Glutamatergic neuron (in vitro differentiated cells): Measurements from ENCODE around the gene BCKDHA. TPM values are rescaled to one million over a fixed set of nuclear protein-coding genes. Genes with fewer than 3 reads are reported as not detected.

Experiments used
- DNase-seq: peaks from one replicate; pipeline ENCODE4 v3.0.0; 2022
- H3K27ac Mint-ChIP-seq: one replicate; pipeline ENCODE4 v1.8.0; 2020; ENCODE audit warnings: mild to moderate bottlenecking, mixed read lengths, inconsistent platforms; ENCODE audit not compliant: unreplicated experiment
- H3K27me3 Mint-ChIP-seq: one replicate; pipeline ENCODE4 v1.8.0; 2020; ENCODE audit warnings: mild to moderate bottlenecking, moderate library complexity, mixed read lengths, inconsistent platforms; ENCODE audit not compliant: unreplicated experiment
- H3K36me3 Mint-ChIP-seq: one replicate; pipeline ENCODE4 v1.8.0; 2020; ENCODE audit warnings: mild to moderate bottlenecking, mixed read lengths, inconsistent platforms; ENCODE audit not compliant: unreplicated experiment
- H3K4me1 Mint-ChIP-seq: one replicate; pipeline ENCODE4 v1.8.0; 2020; ENCODE audit warnings: mild to moderate bottlenecking, low read depth, mixed read lengths, inconsistent platforms; ENCODE audit not compliant: unreplicated experiment
- H3K4me3 Mint-ChIP-seq: one replicate; pipeline ENCODE4 v1.8.0; 2020; ENCODE audit warnings: mild to moderate bottlenecking, mixed read lengths, inconsistent platforms; ENCODE audit not compliant: unreplicated experiment
- H3K9me3 Mint-ChIP-seq: one replicate; pipeline ENCODE4 v1.8.0; 2020; ENCODE audit warnings: mild to moderate bottlenecking, moderate library complexity, mixed read lengths, inconsistent platforms; ENCODE audit not compliant: unreplicated experiment
- total RNA-seq: library from RNA; stranded (reverse); fragmentation: NEBNext Ultra II Directional; extraction: Animal tissue kit (Norgen Biotek cat#: 25700); gene quantifications from one replicate; pipeline ENCODE4 v1.2.1, GENCODE V29; 2021; ENCODE audit not compliant: unreplicated experiment
- TF ChIP-seq, protein P1 (sequence below): fragments of 200-600 bp; sonication (generic); IDR thresholded peaks from one replicate; pipeline ENCODE4 v1.5.0; 2021; ENCODE audit not compliant: partially characterized antibody, unreplicated experiment

The BCKDHA gene
- total RNA-seq, 1 donor from 2014 or later = 11.0 TPM

DNA sequence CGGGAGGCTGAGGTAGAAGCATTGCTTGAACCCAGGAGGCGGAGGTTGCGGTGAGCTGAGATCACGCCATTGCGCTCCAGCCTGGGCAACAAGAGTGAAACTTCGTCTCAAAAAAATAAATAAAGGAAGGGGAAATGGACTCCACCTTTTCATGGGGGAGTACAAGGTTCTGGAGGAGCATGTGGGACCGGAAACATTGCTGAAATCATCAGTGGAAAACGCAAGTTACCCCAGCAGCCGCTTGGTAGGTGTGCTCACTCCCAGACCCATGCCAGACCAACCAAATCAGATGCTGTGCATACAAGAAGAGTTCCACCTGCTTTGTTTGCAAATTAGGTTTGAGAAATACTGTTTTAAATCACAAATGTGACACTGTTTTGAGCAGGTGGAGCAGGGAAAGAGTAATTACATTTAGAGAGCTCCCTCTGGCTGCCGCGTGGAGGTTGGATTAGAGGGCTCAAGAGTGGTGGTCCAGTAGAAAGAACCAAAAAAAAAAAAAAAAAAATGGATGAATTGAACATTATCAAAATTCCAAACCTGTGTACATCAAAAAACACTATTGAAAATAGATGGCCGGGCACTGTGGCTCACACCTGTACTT is 50.2 kb downstream of the BCKDHA start:
- Mint-ChIP-seq H3K36me3 (no peaks in the 10 kb centered on the region), H3K4me3 (no peak overlapping the region), H3K27me3 (peaks cover 11% of the 10 kb centered on the region), H3K9me3 (no peaks in the 10 kb centered on the region), H3K4me1 (no peaks in the 10 kb centered on the region), H3K27ac (no peak overlapping the region)
- TF ChIP-seq, protein P1, sequence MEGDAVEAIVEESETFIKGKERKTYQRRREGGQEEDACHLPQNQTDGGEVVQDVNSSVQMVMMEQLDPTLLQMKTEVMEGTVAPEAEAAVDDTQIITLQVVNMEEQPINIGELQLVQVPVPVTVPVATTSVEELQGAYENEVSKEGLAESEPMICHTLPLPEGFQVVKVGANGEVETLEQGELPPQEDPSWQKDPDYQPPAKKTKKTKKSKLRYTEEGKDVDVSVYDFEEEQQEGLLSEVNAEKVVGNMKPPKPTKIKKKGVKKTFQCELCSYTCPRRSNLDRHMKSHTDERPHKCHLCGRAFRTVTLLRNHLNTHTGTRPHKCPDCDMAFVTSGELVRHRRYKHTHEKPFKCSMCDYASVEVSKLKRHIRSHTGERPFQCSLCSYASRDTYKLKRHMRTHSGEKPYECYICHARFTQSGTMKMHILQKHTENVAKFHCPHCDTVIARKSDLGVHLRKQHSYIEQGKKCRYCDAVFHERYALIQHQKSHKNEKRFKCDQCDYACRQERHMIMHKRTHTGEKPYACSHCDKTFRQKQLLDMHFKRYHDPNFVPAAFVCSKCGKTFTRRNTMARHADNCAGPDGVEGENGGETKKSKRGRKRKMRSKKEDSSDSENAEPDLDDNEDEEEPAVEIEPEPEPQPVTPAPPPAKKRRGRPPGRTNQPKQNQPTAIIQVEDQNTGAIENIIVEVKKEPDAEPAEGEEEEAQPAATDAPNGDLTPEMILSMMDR = no peak
- no peak for DNase-seq

DNA sequence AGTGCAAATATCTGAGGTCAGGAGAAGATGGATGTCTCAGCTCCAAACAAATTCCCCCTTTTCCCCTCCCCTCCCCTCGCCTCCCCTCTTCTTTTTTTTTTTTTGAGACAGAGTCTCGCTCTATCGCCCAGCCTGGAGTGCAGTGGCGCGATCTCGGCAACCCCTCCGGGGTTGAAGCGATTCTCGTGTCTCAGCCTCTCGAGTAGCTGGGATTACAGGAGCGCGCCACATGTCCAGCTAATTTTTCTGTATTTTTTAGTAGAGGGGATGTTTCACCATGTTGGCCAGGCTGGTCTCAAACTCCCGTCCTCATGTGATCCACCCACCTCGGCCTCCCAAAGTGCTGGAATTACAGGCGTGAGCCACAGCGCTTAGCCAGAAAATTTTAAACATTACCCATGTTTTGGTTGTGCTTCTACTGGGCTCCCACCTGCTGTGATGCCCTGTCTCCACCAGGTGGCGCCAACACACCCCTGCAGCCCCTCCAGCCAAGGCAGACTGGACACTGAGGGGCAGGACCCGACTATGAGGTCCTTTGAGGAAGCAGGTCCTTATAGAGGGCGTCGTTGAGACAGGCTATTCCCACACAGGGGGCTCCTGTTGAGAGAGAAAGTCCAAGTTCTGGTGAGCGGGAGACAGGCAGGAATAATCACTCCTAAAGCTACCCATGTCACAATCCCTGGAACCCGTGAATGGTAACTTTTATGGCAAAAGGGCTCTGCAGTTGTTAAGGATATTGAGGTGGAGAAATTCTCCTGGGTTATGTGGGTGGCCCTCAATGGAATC is 51.7 kb downstream of the BCKDHA start:
- H3K36me3 Mint-ChIP-seq = no peaks in the 10 kb centered on the region
- H3K27ac Mint-ChIP-seq = no peak overlapping the region
- H3K4me3 Mint-ChIP-seq = no peak overlapping the region
- DNase-seq = peak; percentile 89
- no peaks in the 10 kb centered on the region for H3K4me1 Mint-ChIP-seq
- TF ChIP-seq, protein P1 = peak; percentile 98
- no peaks in the 10 kb centered on the region for H3K9me3 Mint-ChIP-seq
- peaks cover 8% of the 10 kb centered on the region for H3K27me3 Mint-ChIP-seq

DNA sequence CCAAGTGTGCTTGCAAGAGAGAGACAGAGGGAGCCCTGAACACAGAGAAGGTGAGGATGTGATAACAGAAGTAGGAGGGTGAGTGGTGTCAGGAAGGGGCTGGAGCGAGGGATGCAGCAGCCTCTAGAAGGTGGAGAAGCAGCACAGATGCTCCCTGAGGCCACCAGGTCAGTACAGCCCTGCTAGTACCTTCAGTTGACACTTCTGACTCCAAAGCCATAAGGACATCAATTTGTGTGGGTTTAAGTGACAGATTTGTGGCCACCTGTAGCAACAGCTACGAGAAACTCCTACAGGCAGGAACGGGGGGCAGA is 52.2 kb downstream of the BCKDHA start:
- DNase-seq = no peak
- Mint-ChIP-seq H3K4me3 (no peak overlapping the region), H3K27me3 (peaks cover 7% of the 10 kb centered on the region), H3K36me3 (no peaks in the 10 kb centered on the region), H3K4me1 (no peaks in the 10 kb centered on the region), H3K27ac (no peak overlapping the region), H3K9me3 (no peaks in the 10 kb centered on the region)
- TF ChIP-seq, protein P1 = no peak

DNA sequence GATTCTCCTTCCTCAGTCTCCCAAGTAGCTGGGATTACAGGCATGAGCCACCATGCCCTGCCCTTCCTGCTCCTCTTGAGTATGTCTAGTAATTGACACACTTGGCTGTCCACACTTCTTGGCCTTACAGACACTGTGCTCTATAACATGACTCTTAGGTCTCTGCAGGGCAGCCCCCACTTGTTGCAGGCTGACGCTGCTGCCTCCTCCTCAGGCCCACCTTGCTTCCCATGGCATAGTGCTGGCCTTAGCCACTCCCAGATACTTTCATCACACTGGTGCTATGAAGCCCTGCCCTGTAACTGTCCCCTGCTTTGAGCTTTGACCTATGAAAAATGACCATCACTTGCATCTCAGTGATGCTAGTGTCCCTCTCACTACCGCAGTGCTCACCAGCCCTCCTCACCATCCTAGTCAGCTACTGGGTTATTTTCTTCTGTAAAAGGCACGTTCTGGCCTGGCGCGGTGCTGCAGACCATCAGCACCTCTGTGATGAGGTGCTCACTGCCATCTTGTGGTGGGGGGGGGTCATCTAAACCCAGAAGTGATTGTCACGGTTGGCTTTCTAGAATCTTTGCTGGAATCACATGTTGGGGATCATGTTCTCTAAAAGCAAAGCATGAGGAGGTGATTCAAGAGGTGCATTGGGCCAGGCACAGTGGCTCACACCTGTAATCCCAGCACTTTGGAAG is 55.1 kb downstream of the BCKDHA start:
- DNase-seq = no peak
- peaks cover 7% of the 10 kb centered on the region for H3K27me3 Mint-ChIP-seq
- no peaks in the 10 kb centered on the region for H3K4me1 Mint-ChIP-seq
- H3K4me3 Mint-ChIP-seq = no peak overlapping the region
- H3K27ac Mint-ChIP-seq = no peak overlapping the region
- H3K9me3 Mint-ChIP-seq = no peaks in the 10 kb centered on the region
- TF ChIP-seq, protein P1 = no peak
- no peaks in the 10 kb centered on the region for H3K36me3 Mint-ChIP-seq

DNA sequence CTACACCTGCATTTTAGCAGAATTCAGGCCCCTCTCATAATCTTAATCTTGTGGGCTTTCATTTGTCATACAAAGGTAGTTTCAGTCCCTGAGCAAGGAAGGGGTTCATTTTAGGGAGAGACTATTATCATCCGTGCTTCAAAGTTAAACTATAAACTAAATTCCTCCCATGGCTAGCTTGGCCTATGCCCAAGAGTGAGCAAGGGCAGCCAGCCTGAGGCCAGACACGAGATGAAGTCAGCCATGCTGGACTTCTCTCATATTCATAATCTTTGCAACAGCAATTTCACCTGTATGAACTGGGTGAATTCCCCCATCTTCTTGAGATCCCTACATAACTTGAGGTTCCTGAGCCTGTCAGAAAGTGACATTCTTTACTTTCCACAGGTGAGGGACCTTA is 58.3 kb downstream of the BCKDHA start:
- Mint-ChIP-seq H3K4me1 (no peaks in the 10 kb centered on the region), H3K36me3 (no peaks in the 10 kb centered on the region), H3K9me3 (no peaks in the 10 kb centered on the region), H3K27me3 (no peaks in the 10 kb centered on the region), H3K27ac (no peak overlapping the region), H3K4me3 (no peak overlapping the region)
- TF ChIP-seq, protein P1 = no peak
- DNase-seq = no peak
